Urothelium cell line (cell line): ENCODE measurements around the gene SLC10A7.

ENCODE experiments used
- DNase-seq: peaks from one replicate; pipeline ENCODE4 v3.0.0; 2011; ENCODE audit warnings: low spot score, mixed read lengths
- FAIRE-seq: peaks from 2 replicates; lab custom pipeline; 2011; peaks lifted over from hg19 to GRCh38; lab: Jason Lieb, UNC

Gene SLC10A7, protein sequence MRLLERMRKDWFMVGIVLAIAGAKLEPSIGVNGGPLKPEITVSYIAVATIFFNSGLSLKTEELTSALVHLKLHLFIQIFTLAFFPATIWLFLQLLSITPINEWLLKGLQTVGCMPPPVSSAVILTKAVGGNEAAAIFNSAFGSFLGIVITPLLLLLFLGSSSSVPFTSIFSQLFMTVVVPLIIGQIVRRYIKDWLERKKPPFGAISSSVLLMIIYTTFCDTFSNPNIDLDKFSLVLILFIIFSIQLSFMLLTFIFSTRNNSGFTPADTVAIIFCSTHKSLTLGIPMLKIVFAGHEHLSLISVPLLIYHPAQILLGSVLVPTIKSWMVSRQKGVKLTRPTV

DNA sequence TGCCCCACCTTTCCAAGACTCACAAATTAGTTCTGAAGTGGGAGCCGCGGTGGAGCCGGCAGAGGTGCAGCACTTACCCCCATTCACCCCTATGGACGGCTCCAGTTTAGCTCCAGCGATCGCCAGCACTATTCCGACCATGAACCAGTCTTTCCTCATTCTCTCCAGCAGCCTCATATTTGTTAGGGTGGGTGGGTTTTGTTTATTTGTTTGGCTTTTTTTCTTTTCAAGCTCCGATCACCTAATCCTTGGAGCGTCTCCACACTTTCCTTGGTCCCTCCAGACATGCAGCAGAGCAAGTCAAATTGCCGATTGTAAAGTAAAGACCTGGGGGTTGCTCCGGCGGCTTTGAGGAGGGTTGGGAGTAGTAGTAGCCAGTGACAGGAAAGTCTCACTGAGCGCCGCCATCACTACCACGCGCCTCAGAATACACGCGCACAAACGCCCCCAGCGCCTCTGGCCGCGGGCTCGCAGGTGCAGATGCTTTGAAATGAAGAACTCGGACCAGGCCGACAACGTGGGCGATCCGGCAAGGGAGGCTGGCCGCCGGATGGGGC is at the start of gene SLC10A7:
SLC10A7 (minus strand) TSS at position 400 of the 557 bp plus-strand sequence; CDS start at position 177, 223 bp downstream.
- DNase-seq (peak; percentile 80), FAIRE-seq (no peak)

DNA sequence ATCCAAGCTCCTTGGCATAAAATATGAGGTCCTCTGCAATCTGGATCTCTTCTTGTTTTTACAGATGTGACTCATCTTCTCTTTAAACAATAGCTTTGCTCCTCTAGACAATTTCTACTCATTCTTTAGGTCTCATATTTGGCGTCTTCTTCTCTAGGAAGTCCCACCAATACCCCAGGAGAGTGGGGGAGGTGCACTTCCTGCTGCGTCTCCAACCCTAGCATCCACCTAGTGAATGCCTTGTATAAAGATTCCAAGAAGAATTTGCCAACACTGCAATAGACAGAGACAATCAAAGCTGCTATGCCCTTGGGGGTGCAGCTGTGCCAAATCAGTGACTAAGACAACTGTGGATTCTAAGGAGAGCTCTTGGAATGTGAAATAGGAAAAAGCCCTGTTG is 45.7 kb upstream of the SLC10A7 start:
- DNase-seq, result peak; percentile 23
- no peak for FAIRE-seq

GRCh38 chr4:146564492-146564891 is 42.8 kb upstream of the SLC10A7 start:
- FAIRE-seq, result no peak
- DNase-seq, result no peak

DNA sequence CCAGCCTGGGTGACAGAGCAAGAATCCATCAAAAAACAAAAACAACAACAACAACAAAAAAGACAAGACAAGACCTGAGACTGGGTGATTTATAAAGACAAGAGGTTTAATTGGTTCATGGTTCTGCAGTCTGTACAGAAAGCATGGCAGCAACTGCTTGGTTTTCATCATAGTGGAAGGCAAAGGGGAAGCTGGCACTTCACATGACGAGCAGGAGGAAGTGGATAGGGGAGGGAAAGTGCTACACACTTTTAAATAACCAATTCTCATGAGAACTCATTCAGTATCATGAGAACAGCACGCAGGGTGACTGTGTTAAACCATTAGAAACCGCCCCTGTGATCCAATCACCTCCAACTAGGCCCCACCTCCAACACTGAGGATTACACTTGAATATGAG is 28.4 kb upstream of the SLC10A7 start:
- DNase-seq (no peak), FAIRE-seq (no peak)

DNA sequence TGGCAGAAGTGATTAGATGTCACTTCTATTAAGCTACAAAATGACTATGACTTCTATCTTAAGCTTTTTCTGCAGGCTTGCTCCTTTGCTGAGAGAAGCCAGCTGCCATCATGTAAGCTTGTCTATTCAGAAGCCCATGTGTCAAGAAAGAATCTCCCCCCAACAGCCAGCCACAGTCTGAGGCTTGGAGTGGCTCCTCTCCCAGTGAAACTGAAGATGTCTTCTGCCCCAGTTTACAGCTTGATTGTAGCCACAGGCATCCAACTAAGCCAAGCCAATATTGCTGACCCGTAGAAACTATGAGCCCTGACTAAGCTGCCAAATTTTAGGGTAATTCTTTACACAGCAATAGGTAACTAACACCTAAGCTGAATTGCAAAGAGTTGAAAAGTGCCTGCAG is 26.7 kb upstream of the SLC10A7 start:
- no peak for DNase-seq
- FAIRE-seq, result no peak

GRCh38 chr4:146545102-146545501 is 23.4 kb upstream of the SLC10A7 start:
- peak; percentile 14 for DNase-seq

DNA sequence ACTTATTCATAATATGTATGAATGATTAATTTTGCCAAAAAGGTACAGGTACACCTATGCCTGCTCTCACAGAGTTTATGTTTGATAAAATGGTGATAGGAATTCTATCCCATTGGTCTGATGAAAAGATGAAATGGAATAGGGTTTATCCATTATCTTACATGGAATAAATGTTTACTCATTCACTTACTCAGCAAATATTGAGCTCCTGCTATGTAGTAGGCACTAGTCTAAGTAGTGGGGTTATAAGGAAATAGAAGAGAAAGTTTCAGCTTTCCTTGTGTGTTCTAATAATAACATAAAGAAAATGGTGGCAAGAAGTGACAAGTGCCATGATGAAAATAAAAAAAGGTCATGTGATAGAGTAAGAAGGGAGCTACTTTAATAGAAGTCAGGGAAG is 12.4 kb upstream of the SLC10A7 start:
- FAIRE-seq (no peak), DNase-seq (no peak)

More at GRCh38 chr4:146545102-146545501, 23.4 kb upstream of the SLC10A7 start:
- no peak for FAIRE-seq

DNA sequence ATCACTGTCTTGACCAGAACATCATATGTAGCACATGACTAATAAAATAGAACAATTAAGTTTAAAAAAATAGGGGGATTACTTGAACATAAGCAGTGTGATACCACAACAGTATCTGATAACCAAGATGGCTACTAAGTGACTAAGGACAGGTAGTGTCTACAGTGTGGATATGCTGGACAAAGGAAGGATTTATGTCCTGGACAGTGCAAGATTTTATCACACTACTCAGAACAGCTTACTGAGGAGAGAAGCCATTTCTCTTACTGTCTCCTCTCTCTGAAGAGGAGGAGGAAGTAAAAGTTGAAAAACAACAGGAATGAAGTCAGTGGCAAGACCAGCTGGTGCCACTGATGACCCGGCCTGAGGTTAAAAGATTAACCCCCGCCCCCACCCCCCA is 4.0 kb upstream of the SLC10A7 start:
- FAIRE-seq, result no peak
- no peak for DNase-seq

- no peak for FAIRE-seq
- no peak for DNase-seq
Observed at GRCh38 chr4:146524663-146525062, 2.9 kb upstream of the SLC10A7 start.

GRCh38 chr4:146522869-146523205 is 1.1 kb upstream of the SLC10A7 start:
- DNase-seq (peak; percentile 23), FAIRE-seq (no peak)

- DNase-seq, result peak; percentile 85
- FAIRE-seq, result no peak
Observed at GRCh38 chr4:146522098-146522868, 543 bp upstream of the SLC10A7 start.

GRCh38 chr4:146520896-146521540 is 722 bp downstream of the SLC10A7 start:
- peak; percentile 86 for FAIRE-seq
- peak; percentile 13 for DNase-seq

DNA sequence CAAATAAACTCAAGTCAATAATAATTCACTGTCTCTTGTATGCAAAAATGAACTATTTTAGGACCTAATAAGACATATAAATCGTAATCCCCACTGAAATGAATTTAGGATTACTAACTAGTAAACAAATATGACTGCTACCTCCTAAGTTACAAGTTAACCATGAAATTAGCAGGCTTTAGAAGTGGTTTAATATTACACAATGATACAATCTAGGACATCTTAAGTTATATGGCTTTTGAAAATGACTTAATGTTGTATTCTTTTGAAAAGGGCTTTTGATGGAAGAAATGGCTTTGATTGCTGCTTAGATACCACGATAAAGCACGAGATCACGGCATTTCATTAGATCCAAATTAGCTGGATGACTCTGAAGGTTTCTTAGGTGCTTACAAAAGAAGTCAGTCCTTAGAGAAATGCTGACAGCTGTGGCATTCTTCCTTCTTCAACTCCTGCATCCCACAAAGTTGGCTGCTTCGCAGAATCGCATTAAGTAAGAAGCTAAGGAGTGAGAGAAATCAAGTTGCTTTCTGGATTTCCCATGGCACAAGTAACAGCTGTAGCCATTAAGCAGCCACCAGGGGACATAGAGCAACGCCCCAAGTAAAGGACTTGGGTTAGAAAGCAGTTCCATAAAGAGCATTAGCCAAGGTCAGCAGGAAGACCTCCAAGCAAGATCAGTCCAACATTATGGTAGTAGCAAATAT is 6.9 kb downstream of the SLC10A7 start:
- FAIRE-seq (no peak), DNase-seq (no peak)

GRCh38 chr4:146513548-146513947 is 8.2 kb downstream of the SLC10A7 start:
- FAIRE-seq, result no peak

DNA sequence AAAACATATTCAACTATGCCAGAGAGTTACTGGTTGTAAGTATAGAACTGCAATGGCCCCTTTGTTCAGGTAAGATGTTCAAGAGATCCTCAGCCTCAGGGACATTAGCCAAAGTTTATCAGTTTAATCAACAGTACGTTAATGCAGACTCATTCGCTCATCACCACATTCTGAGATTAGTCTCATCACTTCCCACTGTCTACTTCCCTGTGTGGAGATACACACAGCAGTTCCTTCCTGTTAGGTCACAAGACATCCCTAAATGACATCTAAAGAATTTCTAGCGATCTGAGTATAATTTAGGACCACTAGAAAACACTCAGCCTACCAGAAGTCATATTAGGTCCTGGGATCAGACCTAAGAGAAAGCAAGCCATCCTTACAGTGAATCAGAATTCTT is 10.4 kb downstream of the SLC10A7 start:
- no peak for DNase-seq
- FAIRE-seq, result no peak

More at GRCh38 chr4:146513548-146513947, 8.2 kb downstream of the SLC10A7 start:
- DNase-seq, result no peak

GRCh38 chr4:146510942-146511341 is 10.8 kb downstream of the SLC10A7 start:
- FAIRE-seq, result no peak
- DNase-seq, result no peak

DNA sequence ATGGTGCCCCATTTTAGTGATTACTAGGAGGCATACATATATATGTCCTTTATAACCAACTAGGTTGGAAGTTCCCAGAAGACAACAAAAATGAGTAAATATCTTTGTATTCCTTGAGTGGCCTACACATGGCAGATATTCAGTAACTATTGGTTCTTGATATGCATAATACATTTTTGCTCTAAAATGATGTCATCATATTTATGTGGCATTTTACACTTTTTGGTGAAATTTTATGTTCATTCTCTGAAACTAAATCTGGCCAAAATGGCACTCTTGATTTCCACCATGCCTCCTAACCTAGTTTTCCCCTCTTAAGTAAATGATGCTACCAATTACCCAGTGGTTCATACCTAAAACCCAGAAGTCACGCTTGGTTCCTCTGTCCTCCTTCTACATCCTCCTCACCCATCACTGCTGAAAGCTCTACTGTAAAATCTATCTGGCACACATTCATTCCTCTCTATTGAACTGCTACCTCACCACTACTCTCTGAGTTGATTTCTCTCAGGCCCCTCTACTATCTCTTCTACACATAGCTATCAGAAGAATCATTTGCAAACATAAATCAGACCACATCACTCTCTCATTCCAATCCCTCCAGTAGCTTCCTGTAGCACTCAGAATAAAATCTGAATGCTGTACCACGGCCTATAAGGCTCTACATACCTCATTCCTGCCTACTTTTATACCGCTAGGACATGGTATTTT is 13.4 kb downstream of the SLC10A7 start:
- DNase-seq (no peak), FAIRE-seq (no peak)

DNA sequence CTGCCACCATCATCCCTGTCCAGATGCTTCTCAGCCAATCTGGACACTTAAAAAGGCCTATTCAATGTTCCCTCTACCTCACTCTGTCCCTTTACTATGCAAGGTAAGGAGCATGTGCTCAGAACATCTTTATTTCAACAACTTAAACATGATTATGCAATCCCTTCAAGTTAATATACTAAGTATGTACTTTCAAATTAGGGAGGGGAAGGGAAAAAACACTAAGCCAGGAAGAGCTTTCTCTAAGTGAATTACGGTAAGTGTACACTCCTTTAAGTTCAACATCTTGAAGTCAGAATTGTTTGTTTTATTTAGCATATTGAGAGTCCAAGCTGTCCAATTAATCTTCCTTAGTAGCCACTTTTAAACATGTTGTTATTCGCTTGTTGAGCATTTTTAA is 14.1 kb downstream of the SLC10A7 start:
- no peak for FAIRE-seq
- no peak for DNase-seq

DNA sequence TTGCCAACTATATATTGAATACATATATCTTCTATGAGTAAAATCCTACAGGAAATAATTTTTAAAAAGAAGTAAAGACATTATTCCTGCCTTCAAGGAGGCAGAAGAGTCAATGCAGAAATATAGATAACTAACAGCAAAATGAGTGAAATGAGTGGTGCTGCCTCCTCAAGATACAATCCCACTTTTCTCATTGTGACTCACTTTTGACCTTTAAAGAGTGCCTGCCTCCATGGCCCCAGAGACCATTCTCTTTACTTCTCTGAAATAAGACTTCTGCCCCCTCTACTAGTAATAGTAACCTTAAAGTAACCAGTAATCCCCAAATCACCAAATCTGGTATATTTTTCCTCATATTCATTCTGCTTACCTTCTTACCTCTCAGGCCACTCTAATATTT is 15.5 kb downstream of the SLC10A7 start:
- DNase-seq (no peak), FAIRE-seq (no peak)

- DNase-seq (no peak), FAIRE-seq (no peak)
Observed at GRCh38 chr4:146500216-146500615, 21.5 kb downstream of the SLC10A7 start.
